HepG2 (cell line): ENCODE data around the gene DNMT1.
"Not testable (repeated sequence)": the region's sequence is repeated elsewhere in the genome, so short reads cannot be mapped to it uniquely, and the experiment has no call there.

Experiments used
- CTCF ChIP-seq: sonication (generic); formaldehyde crosslinking; IDR thresholded peaks from 2 replicates; pipeline ENCODE4 v1.5.0; 2020; ENCODE audit warnings: mild to moderate bottlenecking, missing genetic modification reagents, moderate library complexity
- ELF4 ChIP-seq: sonication (generic); formaldehyde crosslinking; IDR thresholded peaks from 2 replicates; pipeline ENCODE4 v1.5.0; 2020; ENCODE audit warnings: missing genetic modification reagents, mild to moderate bottlenecking, moderate library complexity, borderline replicate concordance
- ZNF274 ChIP-seq: sonication (generic); formaldehyde crosslinking; IDR thresholded peaks from 2 replicates; pipeline ENCODE4 v1.5.1; 2020; ENCODE audit warnings: mild to moderate bottlenecking, missing genetic modification reagents

GRCh38 chr19:10235409-10235808, 40.7 kb upstream of the DNMT1 start:
- not testable (repeated sequence) for TF ChIP-seq ELF4 (CRISPR knock-in tag); ZNF274; CTCF (CRISPR knock-in tag)
